HG02870 (cell line): ENCODE data around the gene RAB3GAP2.
"Not testable (repeated sequence)": the region's sequence is repeated elsewhere in the genome, so short reads cannot be mapped to it uniquely, and the experiment has no call there.

Experiments used
- ATAC-seq: cut with Tn5 transposase; IDR thresholded peaks from one replicate; pipeline ENCODE4 v1.9.1; 2021; ENCODE audit warnings: mild to moderate bottlenecking, moderate library complexity; ENCODE audit not compliant: unreplicated experiment

The RAB3GAP2 gene, protein sequence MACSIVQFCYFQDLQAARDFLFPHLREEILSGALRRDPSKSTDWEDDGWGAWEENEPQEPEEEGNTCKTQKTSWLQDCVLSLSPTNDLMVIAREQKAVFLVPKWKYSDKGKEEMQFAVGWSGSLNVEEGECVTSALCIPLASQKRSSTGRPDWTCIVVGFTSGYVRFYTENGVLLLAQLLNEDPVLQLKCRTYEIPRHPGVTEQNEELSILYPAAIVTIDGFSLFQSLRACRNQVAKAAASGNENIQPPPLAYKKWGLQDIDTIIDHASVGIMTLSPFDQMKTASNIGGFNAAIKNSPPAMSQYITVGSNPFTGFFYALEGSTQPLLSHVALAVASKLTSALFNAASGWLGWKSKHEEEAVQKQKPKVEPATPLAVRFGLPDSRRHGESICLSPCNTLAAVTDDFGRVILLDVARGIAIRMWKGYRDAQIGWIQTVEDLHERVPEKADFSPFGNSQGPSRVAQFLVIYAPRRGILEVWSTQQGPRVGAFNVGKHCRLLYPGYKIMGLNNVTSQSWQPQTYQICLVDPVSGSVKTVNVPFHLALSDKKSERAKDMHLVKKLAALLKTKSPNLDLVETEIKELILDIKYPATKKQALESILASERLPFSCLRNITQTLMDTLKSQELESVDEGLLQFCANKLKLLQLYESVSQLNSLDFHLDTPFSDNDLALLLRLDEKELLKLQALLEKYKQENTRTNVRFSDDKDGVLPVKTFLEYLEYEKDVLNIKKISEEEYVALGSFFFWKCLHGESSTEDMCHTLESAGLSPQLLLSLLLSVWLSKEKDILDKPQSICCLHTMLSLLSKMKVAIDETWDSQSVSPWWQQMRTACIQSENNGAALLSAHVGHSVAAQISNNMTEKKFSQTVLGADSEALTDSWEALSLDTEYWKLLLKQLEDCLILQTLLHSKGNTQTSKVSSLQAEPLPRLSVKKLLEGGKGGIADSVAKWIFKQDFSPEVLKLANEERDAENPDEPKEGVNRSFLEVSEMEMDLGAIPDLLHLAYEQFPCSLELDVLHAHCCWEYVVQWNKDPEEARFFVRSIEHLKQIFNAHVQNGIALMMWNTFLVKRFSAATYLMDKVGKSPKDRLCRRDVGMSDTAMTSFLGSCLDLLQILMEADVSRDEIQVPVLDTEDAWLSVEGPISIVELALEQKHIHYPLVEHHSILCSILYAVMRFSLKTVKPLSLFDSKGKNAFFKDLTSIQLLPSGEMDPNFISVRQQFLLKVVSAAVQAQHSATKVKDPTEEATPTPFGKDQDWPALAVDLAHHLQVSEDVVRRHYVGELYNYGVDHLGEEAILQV (N-terminal part only)

DNA sequence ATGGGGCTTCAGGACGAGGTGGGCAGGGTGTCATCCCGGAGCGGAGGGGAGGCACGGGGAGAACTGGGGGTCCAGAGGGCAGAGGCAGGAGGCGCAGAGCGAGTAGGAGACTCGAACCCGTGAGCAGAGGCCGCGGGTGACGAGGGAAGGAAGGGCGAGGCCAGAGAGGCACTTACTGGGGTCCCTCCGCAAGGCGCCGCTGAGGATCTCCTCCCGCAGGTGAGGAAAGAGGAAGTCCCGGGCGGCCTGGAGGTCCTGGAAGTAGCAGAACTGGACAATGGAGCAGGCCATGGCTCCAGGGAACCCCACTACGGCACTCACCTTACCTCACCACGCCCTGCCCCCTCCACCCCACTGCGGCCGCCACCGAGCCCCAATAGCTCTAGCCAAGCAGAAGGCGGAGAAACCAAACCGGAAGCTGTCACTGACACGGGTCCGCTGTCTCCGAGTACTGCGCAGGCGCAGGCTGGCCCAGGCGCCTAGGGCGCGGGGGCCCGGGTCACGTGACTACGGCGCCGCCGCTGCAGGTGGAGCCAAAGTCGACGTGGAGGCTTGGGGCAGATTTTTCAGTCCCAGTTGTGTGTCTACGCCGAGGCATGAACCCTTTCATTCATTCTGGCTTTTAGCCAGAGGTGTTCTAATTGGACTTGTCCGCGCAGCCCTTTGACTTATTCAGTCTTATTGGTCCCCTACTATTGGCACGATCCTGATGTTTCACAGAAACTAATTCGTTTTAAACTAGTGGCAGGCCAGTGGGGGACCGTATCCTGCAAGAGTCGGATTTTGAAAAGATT, at the start of gene RAB3GAP2:
TSS of gene RAB3GAP2 (minus strand) at position 407 of the 794 bp plus-strand sequence. CDS start at position 291, 116 bp downstream.
- peak; percentile 94 for ATAC-seq

DNA sequence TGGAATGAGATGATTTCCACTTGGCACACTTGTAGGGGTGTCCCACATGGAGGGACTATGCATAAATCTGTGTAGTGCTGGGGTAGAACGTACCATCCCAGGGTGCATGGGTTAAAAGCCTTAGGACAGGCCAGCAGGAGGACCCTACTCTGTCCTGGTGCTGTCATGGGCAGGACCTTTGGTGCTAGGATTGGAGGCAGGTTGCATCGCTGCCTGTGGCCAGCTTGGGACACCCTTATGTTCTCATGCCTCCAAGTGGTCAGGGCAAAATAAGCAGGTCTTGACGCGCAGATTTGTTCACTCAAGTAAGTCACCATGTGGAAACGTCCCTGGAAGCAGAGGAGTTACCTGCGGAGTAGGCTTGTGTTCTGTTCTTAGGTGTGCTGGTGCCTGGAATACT, 49.5 kb upstream of the RAB3GAP2 start:
- no peak for ATAC-seq

DNA sequence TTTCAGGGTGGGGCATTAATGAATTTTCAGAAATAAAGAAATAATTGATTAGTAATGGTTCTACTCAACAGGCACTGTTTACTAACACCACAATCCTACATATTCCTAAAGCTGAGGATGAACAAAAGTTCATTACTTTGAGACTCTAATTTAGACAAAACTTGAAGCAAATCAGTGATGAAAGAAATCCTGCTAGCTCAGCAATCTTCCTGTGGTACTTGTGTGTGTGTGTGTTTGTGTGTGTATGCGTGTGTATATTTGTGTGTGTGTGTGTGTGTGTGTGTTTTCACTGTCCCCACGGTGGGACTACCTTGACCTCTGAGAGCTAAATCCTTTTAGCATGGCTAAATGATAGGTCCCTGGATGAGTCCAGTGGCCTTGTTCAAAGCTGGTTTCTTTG, 48.5 kb upstream of the RAB3GAP2 start:
- ATAC-seq = no peak

DNA sequence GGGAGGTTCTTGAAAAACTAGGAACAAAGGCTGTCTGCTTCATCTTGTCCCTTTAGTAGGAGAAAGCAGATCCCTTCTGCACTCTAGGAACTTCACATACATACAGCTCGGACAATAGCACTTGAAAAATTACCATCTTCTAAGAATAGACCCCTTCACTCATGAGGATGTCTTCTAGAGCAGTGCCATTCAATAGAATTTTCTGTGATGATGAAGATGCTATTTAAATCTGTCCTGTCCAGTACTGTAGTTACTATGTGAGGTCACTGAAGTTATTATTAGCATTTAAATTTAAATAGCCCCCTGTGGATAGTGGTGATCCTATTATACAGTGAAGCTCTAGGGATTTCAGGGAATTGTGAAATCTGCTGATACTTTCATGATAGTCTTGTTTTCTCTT, 46.4 kb upstream of the RAB3GAP2 start:
- ATAC-seq = no peak

DNA sequence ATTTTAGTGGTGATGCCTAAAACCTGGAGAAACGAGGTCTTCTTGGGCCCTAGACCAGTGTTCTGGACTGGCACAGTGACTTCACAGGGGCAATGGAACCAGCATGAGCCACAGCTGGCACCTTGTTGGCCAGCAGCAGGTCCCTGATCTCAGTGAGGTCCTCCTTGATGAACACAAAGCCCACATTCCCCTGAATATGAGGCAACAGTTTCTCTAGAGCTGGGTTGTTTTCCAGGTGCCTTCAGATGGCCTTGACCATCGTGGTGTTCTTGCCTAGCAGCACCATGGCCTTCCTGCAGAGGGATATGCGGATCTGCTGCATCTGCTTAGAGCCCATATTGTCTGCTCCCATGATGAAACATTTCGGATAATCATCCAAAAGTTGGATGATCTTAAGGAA, 44.9 kb upstream of the RAB3GAP2 start:
- ATAC-seq = no peak

DNA sequence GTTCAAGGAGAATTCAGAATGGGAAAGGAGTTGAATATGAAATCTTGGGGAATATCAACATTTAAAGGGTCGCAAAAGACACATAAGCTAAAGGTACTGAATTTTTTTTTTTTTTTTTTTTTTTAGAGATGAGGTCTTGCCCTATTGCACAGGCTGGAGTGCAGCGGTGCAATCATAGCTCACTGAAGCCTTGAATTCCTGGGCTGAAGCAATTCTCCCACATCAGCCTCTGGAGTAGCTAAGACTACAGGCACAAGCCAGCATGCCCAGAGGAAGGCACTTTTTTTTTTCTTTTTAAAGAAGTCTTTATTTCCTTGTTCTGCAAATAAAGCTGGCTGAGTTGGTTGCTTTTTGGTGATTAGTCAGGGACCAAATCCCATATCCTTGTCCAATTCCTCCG, 44.1 kb upstream of the RAB3GAP2 start:
- no peak for ATAC-seq

DNA sequence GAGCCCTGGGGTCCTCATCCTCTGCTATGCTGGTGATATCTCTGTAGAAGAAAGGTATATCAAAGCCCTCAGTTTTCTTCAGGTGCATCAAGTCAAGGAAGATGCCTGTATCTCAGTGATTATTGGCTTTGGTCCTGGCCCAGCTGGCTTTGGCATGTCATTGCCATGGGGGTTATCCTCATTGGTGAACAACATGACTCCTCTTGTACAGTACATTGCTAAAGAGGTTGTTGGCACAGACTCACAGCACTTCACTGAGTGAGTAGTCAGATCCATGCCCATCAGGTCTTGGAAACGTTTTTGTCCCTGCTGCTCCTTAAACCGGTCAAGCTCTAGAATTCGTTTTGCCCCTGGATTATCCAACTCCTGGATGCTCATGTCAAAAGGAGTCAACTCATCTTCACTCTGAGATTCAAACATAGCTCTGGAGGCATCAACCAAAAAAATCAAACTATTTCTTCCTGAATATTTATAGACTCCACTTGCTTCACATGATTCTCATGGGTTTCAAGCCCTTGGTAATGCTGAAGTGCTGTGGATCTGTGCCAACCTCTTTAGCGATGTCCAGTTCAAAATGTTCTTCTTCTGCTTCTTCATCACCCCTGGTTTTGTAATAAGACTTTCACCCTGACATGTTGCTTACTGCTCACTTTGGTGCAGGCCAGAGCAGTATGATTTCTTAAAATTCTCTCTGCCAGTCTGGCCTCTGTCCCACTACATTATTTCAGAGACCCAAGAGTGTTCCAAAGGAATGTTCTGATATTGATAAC, 43.0 kb upstream of the RAB3GAP2 start:
- no peak for ATAC-seq

DNA sequence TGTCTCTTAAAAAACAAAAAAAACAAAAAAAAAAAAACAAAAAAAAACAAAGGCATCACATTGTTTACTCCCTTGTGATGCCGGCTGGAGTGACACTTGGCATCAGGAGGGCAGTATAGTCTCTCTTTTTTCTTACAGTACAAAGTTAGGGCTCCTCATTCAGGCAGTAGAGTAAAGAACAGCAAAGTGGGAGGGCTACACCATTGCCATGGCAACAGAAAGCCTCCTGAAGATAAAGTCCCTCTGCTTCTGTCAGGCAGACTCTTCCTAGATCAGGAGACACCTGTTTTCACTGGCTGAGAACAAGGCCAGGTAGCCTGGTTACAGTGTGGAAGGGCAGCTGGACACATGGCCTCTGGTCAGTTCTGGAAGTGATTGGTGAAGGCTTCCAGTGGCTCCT, 41.3 kb upstream of the RAB3GAP2 start:
- no peak for ATAC-seq

DNA sequence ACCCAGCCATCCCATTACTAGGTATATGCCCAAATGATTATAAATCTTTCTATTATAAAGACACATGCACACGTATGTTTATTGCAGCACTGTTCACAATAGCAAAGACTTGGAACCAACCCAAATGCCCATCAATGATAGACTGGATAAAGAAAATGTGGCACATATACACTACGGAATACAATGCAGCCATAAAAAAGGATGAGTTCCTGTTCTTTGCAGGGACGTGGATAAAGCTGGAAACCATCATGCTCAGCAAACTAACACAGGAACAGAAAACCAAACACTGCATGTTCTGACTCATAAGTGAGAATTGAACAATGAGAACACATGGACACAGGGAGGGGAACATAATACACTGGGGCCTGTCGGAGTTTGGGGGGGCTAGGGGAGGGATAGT, 37.9 kb upstream of the RAB3GAP2 start:
- not testable (repeated sequence) for ATAC-seq

DNA sequence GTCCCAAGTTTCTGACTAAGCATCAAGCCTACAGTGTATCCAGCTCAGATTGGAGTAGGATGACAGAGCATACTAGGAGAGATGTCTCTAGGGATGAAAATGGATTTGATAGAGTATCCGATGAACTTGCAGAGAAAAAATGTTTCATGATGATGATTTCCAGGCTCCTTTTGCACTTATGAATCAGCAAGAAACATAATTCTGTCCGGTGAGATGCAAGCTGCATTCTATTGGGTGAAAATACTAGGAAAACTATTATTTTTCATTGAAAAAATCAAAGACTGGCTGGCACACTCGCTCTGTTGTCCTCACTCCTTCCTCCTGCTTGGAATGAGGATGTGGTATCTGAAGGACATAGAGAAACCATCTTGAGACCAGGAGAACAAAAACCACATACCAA, 35.4 kb upstream of the RAB3GAP2 start:
- no peak for ATAC-seq

DNA sequence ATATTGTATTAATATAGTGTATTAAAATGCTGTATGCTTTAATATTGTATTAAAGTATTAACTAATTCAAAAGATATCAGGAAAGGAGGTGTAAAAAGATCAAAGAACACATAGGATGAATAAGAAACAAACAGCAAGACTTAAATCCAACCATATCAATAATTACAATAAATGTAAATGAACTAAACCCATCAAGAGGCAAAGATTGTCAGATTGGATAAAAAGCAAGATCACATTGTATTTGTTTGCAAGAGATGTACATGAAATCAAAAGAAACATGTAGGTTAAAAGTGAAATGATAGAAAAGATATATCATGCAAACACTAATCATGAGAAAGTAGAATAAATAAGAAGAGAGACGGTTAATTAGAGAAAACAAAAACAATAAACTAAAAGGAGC, 34.1 kb upstream of the RAB3GAP2 start:
- ATAC-seq = no peak

DNA sequence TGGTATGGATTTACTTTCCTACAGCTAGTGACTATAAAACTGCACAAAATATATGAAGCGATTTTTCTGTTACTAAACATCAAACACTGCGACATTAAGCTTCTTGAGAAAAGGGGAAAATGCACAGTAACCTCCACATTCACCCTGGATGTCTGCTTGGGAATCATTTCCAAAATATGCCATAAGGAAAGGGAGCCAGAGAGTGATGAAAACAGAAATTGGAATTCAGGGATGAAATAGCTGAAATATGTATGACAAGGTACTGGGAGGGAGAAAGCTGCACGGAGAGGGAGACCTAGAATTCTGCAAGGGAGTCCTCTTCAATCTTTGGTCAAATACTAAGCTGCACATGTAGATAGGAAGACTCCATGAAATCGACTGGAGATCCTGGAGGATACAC, 31.6 kb upstream of the RAB3GAP2 start:
- no peak for ATAC-seq

DNA sequence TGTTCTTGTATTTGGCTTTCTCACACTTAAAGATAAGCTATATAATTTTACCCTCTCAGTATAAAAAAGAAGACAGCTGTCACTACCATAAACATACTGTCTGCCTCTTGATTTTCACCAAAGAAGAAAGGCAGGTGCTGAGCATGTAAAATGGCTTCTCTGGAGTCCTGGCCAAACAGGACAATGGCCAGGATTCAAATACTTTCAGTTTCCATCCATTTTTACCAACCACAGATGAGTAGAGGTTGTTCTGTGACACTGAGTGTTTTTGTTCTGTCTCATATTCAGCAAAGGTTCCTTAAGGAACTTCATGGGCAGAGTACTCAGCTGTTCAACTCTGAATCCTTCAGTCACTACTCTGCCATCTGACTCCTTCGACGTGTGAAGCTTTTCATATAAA, 29.4 kb upstream of the RAB3GAP2 start:
- ATAC-seq = no peak

DNA sequence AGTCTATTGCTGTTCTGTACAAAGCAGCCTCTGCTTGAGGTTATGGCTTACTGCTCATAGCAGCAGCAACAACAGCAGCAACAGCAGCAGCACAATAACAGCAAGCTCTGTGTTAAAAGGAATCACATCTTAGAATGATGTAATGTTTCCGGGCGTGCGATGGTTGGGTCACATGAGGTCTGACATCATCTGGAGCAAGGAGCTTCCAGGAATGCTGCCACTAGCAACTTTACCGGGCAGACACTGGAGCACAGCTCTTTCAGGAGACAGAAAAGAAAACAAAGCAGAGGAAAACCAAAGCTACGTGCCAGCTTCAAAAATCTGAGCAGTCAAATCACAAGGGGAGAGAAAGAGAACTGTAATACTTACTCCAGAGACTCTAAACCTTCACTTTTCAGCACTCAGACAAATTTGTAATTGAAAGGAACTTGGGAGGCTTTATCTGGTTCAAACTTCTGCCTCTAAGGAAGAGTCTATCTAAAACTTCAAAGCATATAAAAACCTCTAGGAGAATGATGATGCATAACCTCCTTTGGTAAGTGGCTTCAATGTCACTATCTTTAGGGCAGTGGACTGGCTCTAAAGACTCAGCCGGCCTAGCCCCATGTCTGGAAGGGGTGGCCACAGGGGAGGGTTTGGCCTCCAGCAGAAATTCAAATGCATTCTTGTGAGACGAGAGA, 28.3 kb upstream of the RAB3GAP2 start:
- no peak for ATAC-seq

DNA sequence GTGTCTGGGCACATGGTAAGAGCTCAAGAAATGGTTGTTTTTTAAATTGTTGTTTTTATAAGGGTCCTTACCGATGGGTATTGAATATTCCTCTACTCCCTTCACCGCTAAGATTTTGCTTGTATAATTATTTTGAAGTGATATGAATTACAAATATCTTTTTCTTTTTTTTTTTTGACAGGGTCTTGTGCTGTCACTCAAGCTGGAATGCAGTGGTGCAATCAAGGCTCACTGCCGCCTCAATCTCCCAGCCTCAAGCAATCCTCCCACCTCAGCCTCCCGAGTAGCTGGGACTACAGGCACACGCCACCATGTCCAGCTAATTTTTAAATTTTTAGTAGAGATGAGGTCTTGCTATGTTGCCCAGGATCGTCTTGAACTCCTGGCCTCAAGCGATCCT, 27.1 kb upstream of the RAB3GAP2 start:
- ATAC-seq = no peak

DNA sequence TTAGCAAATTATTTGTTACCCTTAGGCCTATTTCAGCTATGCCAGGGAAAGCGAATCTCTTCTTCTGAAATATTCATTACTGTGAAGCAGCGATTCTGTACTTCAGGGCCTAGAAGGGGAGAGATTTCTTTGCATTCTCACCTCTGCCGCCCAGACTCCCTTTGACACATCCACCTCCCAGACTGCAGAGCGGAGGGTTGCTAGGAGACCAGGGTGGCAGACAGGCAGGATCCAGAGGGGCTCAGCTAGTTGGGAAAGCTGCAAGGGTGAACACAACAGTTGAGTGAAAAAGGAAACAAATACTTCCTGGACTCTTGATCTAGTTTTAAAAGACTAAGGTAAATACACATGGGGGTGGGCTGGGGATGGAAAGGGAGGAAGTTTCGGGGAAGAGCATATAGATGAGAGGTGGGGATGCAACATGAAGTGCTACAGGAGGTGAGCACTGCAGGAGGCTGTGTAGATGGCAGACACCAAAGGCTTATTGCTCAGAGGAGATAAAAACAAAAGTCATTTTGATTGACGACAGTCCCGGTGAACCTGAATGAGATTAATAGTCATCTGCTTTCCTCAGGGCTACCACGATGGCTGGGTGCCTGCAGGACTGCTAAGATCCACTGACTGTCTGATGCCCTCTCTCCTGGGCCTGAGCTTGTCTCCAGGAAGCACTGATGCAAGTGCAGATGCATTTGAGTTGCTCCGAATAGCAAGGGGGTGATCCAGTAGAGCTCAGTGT, 26.4 kb upstream of the RAB3GAP2 start:
- ATAC-seq = no peak

DNA sequence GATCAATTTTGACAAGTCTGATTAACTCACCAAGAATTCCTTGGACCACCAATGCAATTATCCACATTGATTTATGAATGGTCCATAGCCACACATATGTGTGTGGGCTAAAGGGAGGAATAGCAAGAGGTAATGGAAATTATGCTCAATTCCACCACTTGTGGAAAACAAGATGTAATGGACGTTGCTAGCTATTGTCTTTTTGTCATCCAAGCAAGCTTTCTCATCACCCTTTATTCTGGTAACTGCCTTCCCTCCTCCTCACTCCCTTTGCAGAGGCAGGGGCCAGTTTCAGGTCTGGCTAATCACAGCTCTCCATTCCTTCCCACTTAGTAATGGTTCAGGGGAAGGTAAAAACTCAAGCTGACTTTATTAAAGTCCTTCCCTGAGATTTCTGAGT, 24.7 kb upstream of the RAB3GAP2 start:
- ATAC-seq = no peak

DNA sequence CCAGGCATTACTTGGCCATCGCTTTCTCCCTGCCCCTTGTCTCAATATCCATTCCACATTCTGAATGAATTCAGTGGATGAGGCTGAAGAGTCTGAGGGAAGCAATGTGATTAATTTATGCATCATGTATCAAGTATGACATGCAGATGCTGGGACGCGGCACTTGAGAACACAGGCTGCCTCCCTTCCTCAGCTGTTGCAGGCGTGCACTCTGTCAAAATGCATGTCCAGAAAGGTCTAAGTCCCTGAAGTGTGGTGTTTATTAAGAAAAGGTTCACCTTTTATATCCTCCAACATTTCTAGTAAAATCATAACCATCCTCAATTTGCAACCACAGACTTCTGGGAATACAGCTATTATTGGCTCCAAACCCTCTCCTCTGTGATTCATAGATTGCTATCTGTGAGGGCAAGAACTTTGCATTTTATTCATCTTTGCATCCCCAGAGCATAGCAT, 22.6 kb upstream of the RAB3GAP2 start:
- ATAC-seq = no peak
